NCI-H774 (cell line): Measurements from ENCODE around the gene CD82.
A peak's percentile ranks its signal among the peaks of the same experiment; 100 is the strongest.

Source experiments
- DNase-seq: peaks from one replicate; lab custom pipeline; 2025; lab: John Stamatoyannopoulos, UW

Gene CD82

DNA sequence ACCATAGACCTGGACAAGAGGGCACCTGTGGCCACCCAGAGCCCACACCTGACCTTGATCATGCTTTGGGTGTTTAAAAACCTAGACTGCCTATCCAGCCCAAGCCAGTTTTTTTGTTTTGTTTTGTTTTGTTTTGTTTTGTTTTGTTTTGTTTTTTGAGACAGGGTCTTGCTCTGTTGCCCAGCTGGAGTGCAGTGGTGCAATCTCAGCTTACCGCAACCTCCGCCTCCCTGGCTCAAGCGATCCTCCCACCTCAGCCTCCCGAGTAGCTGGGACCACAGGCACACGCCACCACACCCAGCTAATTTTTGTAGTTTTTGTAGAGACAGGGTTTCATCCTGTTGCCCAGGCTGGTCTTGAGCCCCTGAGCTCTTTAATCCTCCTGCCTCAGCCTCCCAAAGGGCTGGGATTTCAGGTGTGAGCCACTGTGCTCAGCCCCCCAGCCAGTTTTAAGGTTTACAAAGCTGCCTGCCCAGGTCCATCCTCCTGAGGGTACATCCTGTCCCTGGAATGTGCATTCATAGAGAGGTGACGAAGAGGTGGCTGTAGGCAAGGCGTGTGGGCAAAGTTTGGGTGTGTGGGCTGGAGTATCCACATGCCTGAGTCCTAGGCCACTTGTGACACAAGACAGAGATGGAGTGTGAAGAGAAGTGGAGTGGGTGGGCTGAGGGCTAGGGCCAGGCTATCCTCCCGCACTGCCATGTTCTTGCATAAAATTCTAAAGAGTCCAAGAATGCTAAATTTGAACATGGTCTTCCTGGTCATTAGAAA, 3.3 kb upstream of the CD82 start:
- DNase-seq = no peak

DNA sequence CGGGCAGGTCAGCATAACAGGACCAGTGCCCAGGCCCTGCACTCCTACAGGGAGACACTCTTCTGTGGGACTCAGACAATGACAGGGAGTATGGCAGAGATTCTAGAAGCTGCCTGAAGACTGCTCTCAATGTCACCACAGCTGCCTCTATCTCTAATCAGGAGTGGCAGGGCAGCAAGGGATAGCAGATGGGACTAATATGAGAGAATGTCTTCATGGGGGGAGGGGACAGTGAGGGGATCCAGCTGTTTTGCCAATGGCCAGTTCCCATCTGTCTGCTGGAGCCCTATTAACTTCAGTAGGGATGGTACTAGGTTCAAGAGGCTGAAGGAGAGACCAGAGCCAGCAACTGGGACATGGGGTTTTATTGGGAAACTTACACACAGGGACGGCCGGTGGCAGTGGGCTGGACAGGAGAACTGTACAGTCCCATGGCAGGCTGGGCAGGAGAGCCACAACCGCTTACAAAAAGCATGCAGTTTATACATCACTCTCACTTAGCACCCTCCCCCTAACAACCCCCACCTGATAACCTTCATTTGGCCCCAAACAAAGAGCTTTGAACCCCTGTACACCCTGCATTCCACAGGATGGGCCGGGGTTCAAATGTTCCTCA, 2.5 kb upstream of the CD82 start:
- no peak for DNase-seq

DNA sequence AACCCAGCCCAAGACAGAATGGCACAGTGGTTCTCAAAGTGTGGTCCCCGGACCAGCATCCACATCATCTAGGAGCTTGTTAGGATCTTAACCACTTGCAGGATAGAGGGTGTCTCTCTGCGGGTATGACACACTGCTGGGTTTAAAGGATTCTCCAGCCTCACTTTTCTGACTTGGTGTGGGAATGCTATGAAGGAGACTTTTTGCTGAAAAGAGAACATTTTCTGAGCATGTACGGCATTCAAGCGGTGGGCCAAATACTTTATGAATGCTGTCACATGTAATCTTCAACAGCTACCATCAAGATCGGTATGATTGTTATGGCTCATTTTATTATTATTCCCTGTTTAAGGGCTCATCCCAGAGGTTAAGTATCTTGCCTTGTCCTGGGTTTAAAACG, 1.8 kb upstream of the CD82 start:
- no peak for DNase-seq

DNA sequence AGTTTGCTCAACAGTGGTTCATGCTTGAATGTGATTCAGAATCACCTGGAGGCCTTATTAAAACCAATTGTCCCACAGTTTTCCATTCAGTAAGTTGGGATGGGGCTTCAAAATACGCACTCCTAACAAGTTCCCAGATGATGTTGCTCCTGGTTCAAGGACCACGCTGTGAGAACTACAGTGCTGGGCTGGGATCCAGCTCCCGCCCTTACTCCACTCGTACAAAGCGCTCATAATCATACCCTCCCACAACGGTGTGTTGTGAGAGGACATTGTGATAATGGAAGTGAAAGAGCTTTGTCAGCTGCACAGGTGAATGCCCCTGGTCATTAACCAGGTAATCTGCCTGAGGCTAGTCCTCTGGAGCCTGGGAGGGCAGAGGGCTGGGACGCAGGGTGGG, 1.3 kb upstream of the CD82 start:
- DNase-seq = peak; percentile 61

DNA sequence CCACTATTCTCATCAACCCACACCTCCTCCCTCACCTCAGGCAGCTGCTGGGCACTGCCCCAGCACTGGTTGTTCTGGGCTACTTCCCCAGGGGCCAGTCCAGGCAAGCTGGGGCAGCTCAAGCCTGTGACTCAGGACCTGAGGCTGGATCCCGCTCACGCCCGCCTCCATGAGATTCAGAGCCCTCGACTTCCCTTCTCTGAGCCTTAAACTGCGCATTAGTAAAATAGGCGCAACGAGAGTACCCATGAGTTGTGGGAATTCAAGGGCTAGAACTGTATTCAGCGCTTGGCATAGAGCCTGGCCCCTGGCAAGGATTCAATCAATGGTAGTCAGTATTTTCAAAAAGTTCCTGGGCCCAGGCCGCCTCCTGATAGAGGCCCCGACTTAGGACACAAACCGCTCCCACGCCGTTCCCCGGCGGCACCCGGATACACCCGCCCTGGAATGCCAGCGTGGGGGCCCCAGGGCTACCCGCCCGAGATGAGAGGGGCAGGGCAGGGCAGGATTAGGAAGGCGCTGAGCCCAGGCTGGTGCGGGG, 723 bp upstream of the CD82 start:
- DNase-seq = peak; percentile 50

DNA sequence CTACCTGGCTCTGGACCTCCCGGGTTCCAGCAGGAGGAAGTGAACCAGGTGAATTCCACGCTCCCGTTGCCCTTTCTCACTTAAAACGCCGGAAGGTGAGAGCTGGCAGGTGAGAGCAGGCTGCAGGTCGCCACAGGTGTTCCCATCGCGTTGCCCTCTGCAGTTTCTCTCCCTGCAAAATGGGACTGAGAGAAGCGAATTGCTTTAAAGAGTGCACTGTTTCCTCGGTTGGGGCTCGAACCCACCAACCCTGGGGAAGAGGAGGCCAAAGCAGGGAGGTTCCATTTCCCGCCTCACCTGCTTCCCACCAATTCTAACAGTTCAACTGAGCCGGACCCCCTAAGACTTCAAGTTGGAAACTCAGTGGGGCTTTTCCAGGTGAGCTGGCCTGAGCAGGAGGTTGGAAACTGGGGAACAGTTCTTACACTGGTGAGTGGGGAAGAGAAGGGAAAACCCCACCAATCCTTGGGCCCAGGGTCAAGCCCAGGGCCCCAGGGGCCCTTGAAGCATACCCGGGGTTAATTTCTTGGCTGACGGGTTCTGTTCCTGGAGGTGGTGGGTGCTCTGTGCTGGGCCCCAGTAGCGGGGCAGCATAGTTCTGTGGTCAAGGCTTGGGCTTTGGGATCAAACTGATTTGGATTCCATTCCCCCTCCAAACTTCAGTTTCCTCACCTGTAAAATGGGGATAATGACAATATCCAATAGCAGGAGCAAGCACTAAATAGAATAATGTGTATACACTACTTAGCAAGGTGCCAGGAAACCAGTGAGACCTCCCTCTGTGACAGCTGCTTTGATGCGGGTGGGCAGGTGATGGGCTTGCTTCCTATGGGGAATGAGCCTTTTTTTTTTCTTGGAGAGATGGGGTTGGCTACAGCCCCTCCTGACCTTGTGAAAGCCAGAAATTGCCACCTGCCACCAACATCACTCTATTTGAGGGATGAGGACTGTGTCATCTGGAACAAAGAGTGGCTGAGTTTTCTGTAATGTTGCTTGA, 788 bp downstream of the CD82 start:
- peak; percentile 25 for DNase-seq

DNA sequence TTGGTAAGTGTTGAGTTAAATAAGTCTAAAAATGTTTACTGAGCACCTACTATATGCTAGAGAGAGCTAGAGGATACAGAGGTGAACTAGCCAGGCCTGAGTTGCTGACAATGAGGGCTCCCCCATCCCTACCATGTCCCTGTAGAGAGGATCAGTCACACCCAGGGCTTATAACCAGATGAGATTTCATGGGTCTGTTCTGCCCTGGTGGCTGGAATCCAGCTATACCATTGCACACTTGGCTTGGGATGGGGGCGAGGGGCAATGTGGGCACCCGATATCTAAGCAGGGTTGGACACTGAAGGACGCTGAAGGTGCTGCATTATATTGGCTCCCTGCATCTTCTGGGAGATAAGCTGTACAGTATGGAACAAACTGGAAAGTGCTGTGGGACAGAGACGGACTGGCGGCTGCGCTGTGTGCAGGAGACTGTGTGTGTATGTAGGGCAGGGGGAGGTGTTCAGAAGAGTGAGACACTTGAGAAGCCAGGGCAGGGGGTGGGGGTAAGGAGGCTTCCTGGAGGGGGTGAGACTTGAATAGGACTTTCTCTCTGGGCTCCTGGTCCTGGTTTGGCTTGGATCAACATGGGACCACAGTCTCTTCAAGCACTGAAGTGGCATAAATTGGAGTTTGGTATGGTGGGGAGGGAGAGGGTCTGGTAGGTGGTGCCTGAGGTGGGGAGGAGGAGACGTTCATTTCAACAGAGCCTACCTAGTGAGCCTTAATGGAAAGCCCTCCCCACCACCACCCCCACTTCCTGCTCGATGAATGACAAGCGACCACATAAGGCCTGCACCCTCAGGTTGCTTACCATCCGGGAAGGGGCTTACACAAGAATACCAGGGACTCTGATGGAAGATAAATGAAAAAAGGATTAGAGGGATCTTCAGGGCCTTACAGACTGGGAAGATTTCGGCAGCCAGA, 1.8 kb downstream of the CD82 start:
- no peak for DNase-seq

DNA sequence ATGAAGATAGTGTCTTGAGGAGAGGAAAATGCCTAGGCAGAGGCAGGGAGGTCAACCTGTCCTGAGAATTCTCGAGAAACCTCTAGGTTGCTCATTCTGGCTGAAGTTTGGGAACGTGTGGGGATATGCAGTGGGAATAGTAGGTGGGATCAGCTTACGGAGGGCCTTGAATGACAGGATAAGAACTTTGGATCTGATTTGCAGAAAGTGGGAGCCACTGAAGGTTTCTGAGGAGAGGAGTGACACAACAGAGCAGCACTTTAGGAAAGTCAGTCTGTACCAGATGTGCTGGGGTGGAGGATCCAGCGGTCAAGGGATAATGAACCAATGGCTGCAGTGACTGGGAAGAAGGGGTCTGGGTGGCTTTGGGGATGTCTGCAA, 2.4 kb downstream of the CD82 start:
- no peak for DNase-seq

DNA sequence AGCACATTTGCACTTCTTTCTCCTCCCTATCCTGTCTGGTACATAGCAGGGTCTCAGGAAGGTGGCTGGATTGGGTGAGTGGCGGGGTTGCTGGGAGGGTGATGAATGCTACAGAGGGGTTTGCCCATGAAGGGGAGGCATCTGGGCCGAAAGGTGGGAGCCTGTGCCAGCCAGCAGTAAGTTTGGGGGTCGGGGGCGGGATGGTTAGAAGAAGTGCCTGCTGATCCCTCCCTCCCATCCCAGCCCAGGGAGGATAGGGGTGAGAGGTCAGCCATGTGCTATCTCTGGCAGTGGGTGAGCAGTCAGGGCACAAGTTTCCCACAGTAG, 2.8 kb downstream of the CD82 start:
- DNase-seq = no peak

DNA sequence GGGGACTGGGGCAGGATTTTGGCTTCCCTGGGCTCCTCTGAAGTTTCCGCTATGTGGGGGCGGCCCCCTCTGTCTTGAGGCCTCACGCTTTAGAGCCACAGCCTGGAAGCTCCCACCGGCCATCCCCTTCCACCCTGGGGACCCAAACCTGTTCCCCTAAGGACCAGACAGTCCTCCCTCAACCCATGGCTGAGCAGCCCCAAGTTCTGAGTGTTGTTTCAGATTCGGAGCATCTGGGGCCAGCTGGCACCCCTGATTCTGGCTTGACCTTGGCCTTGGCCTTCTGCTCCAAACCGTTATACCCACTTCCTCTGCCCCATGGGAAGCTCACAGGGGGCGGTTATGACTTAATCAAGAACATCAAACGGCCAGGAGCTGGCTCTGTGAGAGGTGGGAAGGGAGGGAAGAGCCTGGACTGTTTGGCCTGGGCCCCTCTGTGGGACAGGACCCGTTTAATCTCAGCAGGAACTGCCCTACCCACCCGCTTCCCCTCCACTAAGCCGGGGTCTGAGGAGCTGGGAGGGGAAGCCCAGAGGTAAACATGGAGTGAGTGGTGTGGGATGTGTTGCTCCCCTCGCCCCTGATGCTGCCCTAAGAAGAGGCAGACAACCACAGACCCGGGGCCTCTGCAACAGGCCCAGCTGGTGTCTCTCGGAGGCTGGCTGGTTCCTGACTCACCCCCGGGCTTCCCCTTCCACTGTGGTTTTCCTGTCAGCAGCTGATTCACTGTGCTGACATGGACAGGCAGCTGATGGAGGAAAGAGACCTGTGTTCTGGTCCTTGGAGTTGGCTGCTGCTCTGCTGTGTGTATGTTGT, 3.4 kb downstream of the CD82 start:
- no peak for DNase-seq

DNA sequence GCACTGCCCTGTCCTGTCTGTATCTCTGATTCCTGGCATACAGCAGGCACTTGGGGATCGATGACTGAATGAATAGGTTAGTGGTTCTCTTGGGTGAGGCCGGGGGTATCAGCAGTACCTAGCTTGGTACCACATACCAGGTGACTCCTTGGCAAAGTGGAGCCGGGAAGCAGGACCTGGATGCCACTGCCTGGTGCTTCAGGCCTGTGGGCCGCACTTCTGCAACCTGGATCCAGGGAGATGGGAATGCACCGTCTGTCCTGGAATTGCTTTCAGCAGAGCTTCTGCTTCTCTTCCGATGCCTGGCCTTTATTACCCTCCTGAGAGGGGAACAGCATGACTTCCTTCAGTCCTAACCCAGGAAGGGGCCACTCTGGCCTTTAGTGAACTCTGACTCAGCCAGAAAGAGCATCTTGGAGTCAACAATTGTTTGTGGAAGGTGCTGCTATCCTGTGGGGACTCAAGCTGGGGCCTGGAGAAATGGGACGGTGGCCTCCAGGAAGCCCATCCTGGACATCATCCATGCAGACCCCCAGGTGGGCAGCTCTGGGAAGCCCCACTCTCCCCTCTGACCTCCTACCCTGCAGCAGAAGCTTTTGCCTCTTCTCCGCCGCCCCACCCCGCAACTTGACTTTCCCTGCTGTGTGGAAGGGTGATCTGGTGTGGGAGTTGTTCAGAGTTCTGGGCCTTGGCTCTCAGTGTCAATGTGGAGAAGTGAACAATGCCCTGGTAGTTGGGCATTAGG, 5.1 kb downstream of the CD82 start:
- DNase-seq = no peak

DNA sequence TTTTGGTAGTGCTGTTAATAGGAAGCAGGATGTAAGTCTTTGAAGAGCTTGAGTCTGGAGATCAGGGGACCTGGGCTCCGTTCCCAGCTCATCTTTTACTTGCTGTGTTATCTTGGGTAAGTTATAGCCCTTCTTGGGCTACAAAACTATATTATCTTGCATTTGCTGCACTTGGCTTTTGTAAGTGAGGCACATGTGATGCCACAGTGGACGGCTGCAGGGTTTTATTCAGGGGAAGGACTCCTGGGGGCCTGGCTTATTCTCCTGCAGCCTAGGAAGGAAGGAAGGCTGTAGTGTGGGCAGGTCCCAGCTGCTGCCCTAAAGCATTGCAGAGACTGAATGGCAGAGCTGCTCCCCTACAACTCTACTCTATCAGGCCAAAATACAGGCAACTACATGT, 6.4 kb downstream of the CD82 start:
- no peak for DNase-seq

DNA sequence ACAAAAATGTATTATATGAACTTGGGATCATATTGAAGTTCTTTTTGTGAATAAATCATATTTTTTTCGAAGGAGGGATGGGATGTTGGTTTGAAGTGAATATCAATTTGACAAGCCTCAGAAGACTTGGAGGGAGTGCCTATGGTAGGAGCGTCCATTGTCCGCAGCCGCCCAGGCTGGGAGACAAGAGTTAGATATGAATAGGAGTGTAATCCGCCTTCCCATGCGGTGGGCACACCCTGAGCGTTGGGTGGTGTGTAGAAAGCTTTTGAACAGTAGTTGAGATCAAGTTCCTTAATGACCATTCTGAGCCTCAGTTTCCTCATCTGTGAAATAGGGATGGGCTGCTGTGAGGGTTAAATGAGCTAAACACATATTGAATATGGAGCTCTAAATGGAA, 7.0 kb downstream of the CD82 start:
- no peak for DNase-seq

DNA sequence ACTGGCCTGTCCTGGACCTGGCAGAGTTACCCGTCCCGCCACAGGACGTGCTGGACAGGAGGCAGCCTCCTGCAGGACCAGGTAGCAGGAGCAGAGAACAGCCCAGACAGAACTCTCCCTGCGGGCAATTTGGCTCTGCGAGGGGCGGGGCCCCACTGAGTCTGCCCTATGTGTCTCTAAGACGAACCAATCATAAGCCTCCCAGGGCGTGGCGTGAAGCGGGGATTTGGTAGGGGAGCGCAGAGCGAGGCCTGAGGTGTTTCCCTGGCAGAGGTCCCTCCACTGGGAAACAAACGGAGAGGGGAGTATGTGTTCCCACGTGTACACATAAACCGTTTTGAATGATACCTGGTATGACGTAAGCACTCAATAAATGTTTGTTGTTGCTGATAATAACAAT, 7.4 kb downstream of the CD82 start:
- no peak for DNase-seq

DNA sequence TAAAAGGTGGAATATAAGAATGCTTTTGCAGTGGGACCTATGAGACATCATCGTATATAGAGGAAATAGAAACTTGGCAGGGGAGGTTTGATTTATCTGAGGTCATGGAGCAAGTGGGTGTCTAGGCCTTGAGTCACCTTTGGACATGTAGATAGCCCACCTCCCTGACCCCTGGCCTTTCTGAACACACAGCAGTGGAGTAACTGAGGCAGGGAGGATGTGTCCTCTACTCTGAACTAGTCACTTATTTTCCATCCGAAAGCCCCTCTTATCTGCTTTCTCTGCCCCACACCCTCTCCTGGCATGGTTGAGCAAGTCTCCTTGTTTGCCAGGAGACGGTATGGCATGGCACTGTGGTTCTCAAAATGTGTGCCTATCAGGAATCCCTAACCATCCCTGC, 7.9 kb downstream of the CD82 start:
- no peak for DNase-seq

DNA sequence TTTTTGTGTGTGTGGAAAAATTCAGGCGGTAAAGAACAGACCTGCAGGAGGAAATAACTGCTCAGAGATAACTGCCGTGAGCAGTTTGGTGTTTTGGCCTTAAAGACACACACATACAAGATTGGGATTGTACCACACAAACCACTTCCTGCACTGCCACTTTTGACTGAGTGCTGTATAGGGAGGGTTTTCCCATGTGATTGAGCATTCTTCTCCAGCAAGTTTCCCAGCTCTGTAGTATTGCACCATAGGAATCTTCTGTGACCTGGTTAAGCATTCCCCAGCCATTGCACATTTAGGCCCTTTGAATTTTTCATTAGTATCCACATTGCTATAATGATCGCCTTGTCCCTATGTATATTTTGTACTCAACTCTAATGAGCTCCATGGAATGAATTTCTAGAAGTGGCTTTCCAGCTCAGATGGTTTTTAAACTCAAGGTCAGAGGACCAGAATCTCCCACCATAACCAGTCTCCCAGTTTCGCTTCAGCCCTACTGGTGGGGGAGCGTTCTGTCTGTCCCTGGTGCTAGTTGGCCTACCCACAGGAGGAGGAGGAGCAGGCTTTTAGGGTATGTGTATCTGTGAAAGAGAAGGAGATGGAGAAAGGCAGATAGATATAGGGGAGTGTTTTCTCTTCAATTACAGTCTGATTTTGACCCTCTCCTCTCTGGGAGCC, 9.3 kb downstream of the CD82 start:
- no peak for DNase-seq

DNA sequence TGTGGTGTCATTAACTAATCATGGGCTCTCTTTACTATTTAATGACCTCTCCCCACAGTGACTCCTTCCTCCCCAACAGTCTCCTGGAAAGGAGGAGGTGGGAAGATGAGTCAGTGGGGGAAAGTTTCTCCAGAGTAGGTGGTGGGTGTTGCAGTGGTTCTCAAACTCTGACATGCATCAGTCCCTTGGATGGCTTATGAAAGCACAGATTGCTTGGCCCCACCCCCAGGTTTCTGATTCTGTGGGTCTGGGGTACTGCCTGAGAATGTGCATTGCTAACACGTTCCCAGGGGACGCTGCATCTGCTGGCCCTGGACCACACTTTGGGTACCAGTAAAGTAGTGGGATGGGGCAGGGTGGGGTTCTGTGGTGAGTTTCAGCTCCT, 9.8 kb downstream of the CD82 start:
- DNase-seq = no peak

DNA sequence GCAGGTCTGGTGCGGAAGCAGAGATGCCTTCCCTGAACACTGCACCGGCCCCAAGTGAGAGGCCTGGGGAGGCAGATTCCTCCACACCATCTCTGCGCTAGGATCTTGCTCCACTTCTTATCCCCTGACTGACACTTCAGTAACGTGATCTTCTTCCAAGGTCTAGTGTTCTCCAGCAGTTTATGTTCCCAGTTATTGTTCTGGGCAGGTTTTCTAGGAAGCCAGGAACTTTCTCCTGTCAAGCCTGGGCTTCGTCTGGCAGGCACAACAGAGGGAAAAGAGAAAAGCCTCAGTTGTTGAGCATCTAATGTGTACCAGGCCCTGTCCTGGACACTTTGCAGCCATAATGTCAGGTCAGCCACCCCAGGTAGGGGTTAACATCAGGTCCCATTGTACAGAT, 10.5 kb downstream of the CD82 start:
- no peak for DNase-seq

DNA sequence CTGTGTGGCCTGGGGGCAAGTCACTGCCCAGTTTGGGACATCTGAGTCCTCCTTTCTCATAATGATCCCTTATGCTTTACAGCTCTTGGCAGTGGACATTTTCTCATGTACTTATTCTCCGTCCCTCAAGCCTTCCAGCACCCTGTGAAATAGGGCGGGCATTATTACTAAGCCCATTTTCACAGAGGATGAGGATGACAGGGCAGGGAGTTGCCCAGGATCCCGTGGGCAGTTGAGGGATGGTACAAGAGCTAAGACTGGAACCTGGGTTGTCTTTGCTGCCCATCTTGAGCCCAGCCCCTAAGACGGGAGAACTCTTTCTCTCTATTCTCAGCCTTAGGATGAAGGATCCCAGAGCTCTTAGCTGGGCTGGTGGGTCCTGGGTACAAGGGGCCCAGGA, 11.2 kb downstream of the CD82 start:
- DNase-seq = no peak
